ENCODE results near the gene ZFYVE21.

ZFYVE21 gene

GRCh38 chr14:103716899-103717411, 1.3 kb downstream of the ZFYVE21 start:
- no peak for DNase-seq (ENCODE audit: extremely low read depth, low read depth)
- peak overlapping the region; percentile 75 for H3K4me3 ChIP-seq (replicated peaks; ENCODE audit: low read depth, low read length)
- TF ChIP-seq CTCF (IDR thresholded peaks at IDR 0.05; ENCODE audit: low read depth, low read length, missing control alignments), result no peak

- H3K4me3 ChIP-seq (replicated peaks; ENCODE audit: low read depth, low read length), result no peak overlapping the region
- TF ChIP-seq CTCF (IDR thresholded peaks at IDR 0.05; ENCODE audit: low read depth, low read length, missing control alignments), result no peak
- DNase-seq (ENCODE audit: extremely low read depth, low read depth), result no peak
Measured at GRCh38 chr14:103718572-103718971, 3.0 kb downstream of the ZFYVE21 start.

- TF ChIP-seq CTCF (IDR thresholded peaks at IDR 0.05; ENCODE audit: low read depth, low read length, missing control alignments), result no peak
- DNase-seq (ENCODE audit: extremely low read depth, low read depth), result no peak
- H3K4me3 ChIP-seq (replicated peaks; ENCODE audit: low read depth, low read length), result no peak overlapping the region
Measured at GRCh38 chr14:103719751-103720150, 4.1 kb downstream of the ZFYVE21 start.

- DNase-seq (ENCODE audit: extremely low read depth, low read depth), result no peak
- no peak overlapping the region for H3K4me3 ChIP-seq (replicated peaks; ENCODE audit: low read depth, low read length)
- TF ChIP-seq CTCF (IDR thresholded peaks at IDR 0.05; ENCODE audit: low read depth, low read length, missing control alignments), result no peak
Measured at GRCh38 chr14:103721334-103722120, 5.9 kb downstream of the ZFYVE21 start.

- no peak for TF ChIP-seq CTCF (IDR thresholded peaks at IDR 0.05; ENCODE audit: low read depth, low read length, missing control alignments)
Measured at GRCh38 chr14:103723748-103724081, 8.1 kb downstream of the ZFYVE21 start.

GRCh38 chr14:103724116-103724515, 8.5 kb downstream of the ZFYVE21 start:
- no peak for DNase-seq (ENCODE audit: extremely low read depth, low read depth)
- no peak overlapping the region for H3K4me3 ChIP-seq (replicated peaks; ENCODE audit: low read depth, low read length)
- TF ChIP-seq CTCF (IDR thresholded peaks at IDR 0.05; ENCODE audit: low read depth, low read length, missing control alignments), result no peak

More at GRCh38 chr14:103723748-103724081, 8.1 kb downstream of the ZFYVE21 start:
- DNase-seq (ENCODE audit: extremely low read depth, low read depth), result no peak
- H3K4me3 ChIP-seq (replicated peaks; ENCODE audit: low read depth, low read length), result no peak overlapping the region
